Activated gamma-delta T cell treated with Interleukin-2 at 50 U/mL for 16 hours (primary cell): Measurements from ENCODE around the gene PARP16.
"Not testable (repeated sequence)": the region's sequence is repeated elsewhere in the genome, so short reads cannot be mapped to it uniquely, and the experiment has no call there.

Experiments
- DNase-seq: peaks from one replicate; pipeline ENCODE4 v3.0.0-alpha.2; 2020

Gene PARP16

GRCh38 chr15:65270811-65271545, 15.7 kb downstream of the PARP16 start:
- DNase-seq, result not testable (repeated sequence)

DNA sequence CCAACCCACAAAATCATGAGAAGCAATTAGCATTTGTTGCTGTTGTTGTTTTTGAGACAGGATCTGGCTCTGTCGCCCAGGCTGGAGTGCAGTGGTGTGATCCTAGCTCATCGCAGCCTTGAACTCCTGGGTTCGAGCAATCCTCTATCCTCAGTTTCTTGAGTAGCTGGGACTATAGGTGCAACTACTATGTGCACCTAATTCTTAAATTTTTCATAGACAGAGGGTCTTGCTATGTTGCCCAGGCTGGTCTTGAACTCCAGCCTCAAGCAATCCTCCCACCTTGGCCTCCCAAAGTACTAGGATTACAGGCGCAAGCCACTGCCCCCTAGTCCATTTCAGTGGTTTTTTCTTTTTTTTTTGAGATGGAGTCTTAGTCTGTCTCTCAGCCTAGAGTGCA, 18.3 kb downstream of the PARP16 start:
- no peak for DNase-seq

DNA sequence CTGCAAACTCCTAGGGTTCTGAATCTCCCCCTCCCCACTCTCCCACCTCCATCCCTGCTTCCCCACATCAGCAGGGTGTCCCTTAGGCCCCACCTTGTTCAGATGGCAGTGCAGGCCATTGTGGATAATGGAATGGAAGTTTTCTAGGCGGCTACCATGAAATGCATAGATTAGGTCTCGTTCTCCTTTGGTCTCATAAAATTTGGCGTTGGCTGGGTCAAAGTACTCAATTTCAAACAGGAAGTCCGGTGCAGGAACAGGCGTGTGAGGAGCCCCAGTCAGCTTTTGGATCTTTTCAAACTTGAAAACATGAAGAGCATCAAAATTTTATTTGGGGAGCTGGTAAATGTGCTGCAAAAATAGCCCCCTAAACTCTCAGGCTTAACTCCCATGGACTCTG, 20.2 kb downstream of the PARP16 start:
- no peak for DNase-seq

DNA sequence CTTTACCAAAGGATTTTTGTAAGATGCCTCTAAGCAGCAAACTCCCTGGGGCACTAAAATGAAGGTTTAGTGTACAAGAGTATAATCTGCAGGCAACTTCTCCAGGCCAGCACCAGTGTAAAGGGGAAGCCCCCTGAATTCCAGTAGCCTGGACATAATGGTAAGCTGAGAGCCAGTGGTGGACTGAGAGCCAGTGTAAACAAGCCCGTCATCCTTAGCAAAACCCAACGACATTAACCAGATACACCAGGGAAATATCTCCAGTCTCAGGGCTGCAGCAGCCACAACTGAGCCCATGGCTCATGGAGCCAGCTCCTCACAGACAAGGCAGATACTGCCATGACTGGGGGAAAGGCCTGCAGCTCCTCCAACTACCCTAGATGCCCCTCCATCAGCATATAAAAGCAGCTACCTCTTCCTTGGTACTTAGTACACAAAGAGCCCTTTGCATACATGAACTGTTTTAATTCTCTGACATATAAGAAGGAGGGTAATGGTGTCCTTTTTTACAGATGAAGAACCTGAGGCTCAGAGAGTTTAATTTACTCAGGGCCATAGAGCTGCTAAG, 21.7 kb downstream of the PARP16 start:
- no peak for DNase-seq

- no peak for DNase-seq
Observed at GRCh38 chr15:65263313-65263712, 23.4 kb downstream of the PARP16 start.

GRCh38 chr15:65260968-65261367, 25.7 kb downstream of the PARP16 start:
- no peak for DNase-seq

DNA sequence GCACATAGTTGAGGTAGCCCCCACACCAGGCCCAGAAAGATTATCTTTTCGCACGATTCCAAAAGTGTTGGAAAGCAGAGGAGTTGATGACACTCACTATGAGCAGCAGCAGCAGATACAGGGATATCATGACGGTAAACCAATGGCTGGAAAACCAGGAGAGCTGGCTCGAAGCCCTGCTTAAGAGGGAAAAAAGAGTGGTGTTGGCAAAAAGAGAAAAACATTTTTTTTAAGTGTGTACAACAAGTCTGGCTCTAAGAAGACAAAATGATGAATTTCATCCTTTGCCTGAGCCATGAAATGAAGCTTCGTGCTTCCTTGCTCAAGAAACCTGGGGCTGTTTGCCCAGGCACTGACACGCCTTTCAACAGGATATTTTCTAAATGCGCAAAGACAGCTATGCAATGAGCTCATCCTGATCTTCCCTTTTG, 27.3 kb downstream of the PARP16 start:
- DNase-seq, result no peak

DNA sequence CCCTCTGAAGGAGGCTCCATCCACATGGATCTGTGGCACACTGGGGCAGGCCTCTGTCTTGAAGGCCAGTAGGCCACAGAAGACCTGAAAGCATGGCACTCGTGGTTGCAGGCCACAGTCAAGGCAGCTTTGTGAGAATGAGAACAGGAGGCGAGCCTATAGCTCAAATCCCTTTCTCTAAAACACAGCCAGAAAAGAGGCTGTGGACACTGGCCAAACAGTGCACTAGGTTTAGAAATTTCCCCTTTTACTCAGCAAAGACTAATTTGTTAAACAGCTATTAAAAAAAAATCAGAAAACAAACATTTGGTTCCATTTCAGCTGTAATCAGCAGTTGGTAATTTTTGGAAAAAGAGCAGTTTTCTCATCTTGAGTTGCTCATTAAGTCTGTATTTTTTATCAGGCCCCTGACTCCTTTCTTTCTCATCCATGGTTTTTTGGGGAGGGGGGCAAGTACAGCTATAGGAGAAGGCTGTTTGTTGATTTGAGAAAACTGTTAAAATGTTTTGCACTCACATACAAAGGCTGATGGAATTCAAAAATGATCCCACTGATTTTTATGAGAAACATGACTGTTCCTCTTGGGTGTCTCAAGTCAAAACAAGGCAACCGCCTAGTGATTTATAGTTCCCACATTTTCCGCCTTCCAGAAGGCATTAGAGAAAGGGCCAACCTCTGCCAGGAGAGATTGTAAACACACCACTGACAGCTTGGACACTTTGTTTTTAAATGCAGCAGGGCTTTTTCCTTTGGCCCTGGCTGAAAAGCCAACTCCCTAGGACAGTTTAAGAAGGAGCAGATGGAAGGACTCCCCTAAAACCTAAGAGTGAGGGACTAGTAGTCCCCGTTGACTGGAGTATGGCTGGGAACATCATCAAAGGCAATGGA, 28.1 kb downstream of the PARP16 start:
- DNase-seq, result no peak

DNA sequence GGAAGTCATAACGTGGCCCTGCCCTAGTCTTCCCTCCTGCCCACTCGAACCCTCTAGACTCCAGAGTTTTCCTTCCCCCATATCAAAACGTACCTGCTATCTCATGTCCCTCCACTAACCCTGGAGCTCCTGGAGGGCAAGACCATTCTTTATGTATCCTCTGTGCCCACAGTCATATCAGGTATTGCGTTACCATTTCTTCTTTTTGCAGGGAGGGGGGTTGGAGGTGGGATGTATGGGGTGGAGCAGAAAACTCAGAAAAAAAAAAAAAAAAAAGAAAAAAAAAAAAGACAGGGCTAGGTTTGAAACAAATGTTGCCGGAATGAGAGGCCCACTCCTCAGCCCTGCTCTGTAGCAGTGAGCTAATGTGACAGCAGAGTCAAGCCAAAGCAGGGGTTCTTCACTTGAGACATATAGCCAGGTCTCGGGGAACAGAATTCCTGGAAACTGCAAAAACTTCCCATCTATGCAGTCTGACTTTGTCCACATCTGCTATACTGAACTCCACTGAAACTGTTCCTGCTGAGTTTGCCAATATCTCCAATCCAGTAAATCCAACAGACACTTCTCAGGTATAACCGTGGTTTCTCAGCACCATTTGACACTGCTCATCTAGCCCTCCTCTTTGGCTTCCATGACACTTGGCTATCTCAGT, 31.1 kb downstream of the PARP16 start:
- no peak for DNase-seq

GRCh38 chr15:65254758-65255157, 31.9 kb downstream of the PARP16 start:
- DNase-seq, result no peak

GRCh38 chr15:65254356-65254755, 32.3 kb downstream of the PARP16 start:
- DNase-seq, result no peak

GRCh38 chr15:65249641-65250040, 37.0 kb downstream of the PARP16 start:
- no peak for DNase-seq

- DNase-seq, result no peak
Observed at GRCh38 chr15:65248511-65249255, 38.0 kb downstream of the PARP16 start.

DNA sequence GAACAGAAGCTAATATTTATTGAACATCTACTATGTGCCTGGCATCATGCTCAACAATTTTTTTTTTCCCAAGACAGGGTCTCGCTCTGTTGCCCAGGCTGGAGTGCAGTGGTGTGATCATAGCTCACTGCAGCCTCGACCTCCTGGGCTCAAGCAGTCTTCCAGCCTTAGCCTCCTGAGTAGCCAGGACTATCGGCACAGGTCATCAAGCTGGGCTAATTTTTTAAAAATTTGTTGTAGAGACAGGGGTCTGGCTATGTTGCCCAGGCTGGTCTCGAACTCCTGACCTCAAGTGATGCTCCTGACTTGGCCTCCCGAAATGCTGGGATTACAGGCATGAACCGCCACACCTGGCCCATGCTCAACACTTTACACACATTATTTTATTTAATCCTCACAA, 39.7 kb downstream of the PARP16 start:
- no peak for DNase-seq

GRCh38 chr15:65246026-65246714, 40.5 kb downstream of the PARP16 start:
- no peak for DNase-seq

DNA sequence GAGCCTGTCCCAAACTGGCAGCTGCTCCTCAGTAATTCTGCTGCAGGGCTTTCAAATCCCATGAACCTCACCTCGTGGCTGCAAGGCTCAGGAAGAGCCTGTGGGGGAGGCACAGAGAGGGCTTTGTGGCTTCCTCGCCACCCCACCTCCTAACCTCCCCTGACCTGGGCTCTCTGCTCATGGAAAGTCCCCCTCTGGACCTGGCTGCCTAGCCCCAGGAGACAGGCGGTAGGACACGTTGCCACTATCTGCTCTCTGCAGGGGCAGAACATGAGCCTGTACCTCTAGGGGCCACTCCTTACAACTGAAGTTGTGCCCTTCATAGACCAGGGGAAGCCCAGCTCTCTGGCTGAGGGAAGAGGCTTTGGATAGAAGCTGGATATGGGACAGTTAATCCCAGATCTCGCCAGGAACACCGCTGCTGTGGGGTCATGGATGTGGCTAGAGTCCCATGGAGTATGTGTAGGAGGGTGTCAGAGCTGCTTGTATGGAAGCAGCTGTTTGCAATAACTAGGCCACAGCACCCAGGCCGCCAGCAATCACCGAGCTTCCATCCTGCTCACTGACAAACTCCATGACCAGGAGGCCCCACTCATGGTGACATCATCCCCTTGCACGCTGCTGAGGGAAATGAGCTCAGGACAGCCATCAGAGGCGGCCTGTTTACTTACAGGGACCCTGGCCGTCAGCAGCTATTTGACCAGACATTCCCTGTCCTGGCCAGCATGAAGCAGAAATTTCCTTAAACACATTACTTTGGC, 41.4 kb downstream of the PARP16 start:
- no peak for DNase-seq

DNA sequence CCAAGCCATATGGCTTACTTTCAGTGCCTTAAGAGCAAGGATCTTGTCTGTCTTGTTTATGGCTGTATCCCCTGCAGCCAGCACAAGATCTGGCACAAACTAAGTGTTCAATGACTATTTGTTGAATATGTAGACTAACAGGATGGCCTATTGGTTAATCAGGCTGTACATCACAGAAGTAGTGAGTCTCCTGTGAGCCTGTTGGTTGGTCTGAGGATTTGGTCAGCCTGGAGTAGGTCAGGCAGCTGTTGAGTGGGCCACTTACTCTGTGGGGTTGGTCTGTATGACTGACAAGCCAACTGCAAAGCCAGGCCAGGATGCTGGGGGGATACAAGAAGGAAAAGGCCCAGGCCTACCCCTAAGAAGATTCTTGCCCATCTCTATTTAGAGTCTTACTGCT, 42.0 kb downstream of the PARP16 start:
- no peak for DNase-seq

DNA sequence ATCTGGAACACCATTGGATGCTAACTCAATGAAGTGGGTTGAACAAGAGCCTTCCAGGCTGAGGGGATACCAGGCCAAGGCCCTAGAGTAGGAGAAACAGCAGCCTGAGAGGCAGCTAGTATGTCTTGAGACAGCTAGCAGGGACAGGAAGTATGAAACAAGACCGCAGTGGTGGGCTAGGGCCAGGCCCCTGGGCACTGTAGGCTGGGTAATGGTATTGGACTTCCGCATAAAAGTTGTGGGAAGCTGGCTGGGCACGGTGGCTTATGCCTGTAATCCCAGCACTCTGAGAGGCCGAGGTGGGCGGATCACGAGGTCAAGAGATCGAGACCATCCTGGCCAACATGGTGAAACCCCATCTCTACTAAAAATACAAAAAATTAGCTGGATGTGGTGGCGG, 50.2 kb downstream of the PARP16 start:
- not testable (repeated sequence) for DNase-seq

DNA sequence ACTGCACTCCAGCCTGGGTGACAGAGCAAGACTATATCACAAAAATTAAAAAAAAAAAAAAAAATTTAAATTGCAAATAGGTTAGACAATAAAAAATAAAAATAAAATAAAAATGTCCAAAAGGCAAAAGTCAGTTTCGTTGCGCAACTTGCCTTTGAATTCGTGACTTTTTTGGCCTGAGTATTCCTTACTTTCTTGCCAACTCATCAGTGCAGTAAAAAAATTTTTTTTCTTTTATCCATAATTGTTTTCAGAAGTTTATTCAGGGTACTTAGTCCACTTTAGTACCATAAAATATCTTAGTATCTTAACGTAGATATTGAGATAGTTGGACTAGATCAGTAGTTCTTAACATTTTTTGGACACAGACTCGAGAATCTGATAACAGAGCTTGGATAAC, 53.0 kb downstream of the PARP16 start:
- no peak for DNase-seq

GRCh38 chr15:65232520-65232919, 54.2 kb downstream of the PARP16 start:
- no peak for DNase-seq

- no peak for DNase-seq
Observed at GRCh38 chr15:65231306-65231705, 55.4 kb downstream of the PARP16 start.
